Measurements from ENCODE around the gene PRDM12.

The PRDM12 gene

DNA sequence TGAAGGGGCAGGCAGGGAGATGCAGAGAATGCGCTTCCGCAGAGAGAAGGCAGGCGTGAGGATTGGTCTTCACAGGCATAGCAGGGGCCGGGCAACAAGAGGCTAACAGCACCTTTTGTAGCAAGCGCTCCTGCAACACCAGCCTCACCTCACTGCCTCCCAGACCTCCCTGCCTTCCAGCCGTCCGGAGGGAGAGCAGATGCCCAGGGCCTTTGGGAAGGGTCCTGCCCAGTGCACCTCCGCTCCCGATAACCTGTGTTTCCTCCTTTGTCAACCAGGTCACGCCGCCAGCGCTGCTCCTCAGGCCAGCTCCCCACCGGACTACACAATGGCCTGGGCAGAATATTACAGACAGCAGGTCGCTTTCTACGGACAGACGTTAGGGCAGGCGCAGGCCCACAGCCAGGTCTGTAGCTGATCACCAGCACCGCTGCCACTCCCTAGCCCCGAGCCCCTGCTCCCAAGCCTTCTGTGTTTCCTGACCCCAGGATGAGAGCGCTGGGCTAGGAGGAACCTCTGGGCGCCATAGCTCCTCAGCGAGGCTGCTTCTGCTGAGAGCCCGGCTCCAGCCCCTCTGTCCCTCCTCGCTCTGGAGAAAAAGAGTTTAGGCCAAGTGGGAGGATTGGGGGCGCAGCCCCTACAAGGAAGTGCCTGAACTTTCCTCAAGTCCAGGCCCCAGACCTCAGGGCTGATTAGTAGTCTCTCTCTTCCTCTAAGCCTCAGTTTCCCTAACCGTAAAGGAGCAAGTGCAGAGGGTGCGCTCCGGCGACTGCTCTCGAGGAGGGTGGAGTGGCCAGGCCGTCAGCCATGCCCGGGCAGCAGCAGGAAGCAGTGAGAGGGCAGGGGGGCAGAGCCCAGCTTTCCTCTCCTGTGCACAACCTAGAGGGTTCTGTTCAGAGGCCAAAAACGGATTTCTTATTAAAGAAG lies 28.4 kb upstream of the PRDM12 start:
- ChIA-PET CTCF (interaction anchor here (0.6 kb wide), 2 partner anchors 104 to 380 kb away, joined by 4 read pairs; no protein-coding TSS in a partner anchor), POLR2A (ENCODE audit: low non-redundant PET) (no interaction called here)
- TF ChIP-seq, protein P1, sequence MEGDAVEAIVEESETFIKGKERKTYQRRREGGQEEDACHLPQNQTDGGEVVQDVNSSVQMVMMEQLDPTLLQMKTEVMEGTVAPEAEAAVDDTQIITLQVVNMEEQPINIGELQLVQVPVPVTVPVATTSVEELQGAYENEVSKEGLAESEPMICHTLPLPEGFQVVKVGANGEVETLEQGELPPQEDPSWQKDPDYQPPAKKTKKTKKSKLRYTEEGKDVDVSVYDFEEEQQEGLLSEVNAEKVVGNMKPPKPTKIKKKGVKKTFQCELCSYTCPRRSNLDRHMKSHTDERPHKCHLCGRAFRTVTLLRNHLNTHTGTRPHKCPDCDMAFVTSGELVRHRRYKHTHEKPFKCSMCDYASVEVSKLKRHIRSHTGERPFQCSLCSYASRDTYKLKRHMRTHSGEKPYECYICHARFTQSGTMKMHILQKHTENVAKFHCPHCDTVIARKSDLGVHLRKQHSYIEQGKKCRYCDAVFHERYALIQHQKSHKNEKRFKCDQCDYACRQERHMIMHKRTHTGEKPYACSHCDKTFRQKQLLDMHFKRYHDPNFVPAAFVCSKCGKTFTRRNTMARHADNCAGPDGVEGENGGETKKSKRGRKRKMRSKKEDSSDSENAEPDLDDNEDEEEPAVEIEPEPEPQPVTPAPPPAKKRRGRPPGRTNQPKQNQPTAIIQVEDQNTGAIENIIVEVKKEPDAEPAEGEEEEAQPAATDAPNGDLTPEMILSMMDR (conservative IDR thresholded peaks at IDR 0.05; ENCODE audit: low read depth) = no peak
- no peak for DNase-seq (ENCODE audit: low spot score)
- peak overlapping the region; percentile 26 for H3K27ac ChIP-seq

DNA sequence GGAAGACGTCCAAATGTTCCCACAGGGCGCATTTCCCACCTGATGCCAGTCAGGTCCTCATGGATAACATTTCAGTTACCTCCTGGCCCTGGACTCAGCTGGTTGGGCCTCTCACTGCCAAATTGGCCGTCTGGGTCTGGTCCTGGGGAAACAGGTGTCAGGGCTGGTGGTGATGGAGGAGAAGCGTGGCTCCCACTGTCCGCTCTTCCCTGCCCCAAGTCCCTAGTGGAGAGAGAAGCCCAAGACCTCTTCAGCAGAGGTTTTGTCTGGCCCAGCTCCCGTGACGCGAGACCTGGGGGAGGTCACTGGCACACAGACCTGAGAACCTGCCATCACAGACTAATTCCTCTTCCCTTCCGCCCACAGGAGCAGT lies 27.8 kb upstream of the PRDM12 start:
- no peak for DNase-seq (ENCODE audit: low spot score)
- CTCF ChIA-PET = interaction anchor here (0.7 kb wide), 1 partner anchor 29 kb away, joined by 3 read pairs; no protein-coding TSS in a partner anchor
- TF ChIP-seq, protein P1 (conservative IDR thresholded peaks at IDR 0.05; ENCODE audit: low read depth) = no peak
- H3K27ac ChIP-seq = peak overlapping the region; percentile 26
- POLR2A ChIA-PET (ENCODE audit: low non-redundant PET) = no interaction called here

DNA sequence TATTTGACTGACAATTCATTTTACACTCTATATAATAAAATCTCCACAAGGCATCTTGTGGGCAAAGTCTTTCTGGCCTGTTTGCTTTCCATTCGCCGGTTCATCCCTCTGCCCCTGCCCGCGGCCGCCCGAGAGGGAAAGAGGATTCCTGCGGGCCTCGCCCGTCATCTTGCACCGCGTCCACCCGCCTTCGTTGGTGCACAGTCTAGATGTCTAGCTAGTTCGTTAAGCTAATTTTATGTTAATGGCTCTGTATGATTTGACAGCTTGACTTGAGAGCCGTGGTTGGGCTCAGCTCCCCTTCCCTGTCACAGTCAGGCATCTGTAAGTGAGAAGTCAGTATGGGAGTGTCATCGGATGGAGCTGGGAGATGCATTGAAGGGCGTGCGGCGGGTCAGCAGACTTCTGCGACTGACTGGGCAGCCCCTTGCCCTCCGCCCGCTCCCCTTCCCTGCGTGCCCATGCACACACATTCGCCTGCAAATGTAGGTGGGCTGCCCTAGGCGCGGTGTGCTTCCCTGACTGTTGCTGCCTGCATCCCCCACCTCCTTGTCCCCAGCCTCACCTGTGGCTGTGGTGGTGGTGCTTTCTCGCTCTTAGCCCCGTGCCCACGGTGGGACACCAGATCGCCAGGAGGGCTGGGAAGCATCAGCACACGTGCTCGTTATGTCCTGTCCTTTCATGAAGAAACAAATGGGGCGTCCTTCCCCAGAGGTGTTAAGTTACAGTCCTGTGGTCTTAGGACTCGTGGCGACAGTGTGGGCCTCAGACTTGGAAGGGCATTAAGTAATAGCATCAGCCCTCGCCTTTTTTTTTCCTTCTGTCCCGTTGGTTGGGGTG lies 25.9 kb upstream of the PRDM12 start:
- ChIA-PET CTCF (no interaction called here), POLR2A (ENCODE audit: low non-redundant PET) (no interaction called here)
- DNase-seq (ENCODE audit: low spot score) = no peak
- H3K27ac ChIP-seq = no peak overlapping the region
- TF ChIP-seq, protein P1 (conservative IDR thresholded peaks at IDR 0.05; ENCODE audit: low read depth) = no peak

DNA sequence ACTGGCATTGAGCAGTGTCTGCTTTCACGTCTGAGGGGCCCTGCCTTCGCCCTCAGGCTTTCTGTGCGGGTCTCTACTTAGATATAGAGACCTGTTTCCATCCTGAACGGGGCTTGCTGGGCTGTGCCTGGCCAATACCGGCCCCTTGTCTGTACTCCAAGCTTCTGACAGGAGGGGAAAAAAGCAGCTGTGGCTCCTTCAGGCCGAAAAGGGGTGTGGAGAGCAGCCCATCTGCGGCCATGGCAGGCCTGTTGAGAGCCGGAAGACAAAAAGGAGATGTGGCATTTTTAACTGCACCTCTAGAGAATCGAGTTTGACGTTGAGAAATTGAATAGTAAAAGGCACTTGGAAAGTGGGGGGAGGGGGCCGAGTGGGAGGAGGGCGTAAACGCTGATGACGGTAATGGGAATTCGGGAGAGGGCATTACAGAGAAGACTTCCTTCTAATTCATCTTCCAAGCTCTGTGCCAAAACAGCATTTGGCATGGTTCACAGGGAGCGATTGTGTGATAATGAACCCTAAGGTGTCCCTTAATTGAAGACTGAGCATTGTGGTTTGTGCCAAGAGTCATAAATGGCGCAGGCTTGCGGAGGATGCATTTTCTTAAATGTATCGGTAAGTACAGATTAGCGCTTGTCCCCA lies 25.1 kb upstream of the PRDM12 start:
- CTCF ChIA-PET = no interaction called here
- TF ChIP-seq, protein P1 (conservative IDR thresholded peaks at IDR 0.05; ENCODE audit: low read depth) = no peak
- no peak for DNase-seq (ENCODE audit: low spot score)
- H3K27ac ChIP-seq = no peak overlapping the region
- POLR2A ChIA-PET (ENCODE audit: low non-redundant PET) = no interaction called here

DNA sequence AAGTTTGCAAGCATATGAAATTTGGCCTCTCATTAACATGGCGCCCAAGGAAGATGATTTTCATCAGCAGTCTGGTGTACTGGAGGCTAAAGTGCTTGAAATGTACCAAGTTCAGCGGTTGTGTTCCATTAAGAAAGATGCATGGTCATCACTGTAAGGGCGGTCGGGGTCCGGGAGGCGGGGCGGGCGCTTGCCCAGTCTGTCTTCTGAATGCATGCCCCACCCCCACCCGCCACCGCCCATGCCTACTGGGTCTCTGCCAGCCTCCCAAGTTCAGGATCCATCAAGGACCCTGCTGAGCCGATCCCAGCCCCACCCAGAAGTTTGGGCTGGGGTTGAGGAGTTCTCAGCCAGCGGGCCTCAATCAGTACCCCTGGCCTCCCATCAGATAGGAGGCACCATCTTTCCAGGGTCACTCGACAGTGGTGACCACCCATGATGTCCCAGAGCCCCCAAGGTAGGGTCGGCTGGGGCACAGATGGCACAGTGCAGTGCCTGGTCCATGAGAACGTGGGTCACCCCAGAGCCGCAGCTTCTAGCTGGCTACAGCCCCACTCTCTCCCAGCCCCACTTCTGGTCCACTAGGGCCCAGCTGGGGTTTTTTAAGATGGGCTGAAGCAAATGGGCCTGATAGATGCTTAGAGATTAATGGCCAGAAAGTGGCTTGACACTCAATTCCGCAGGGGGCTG lies 24.4 kb upstream of the PRDM12 start:
- ChIA-PET CTCF (no interaction called here), POLR2A (ENCODE audit: low non-redundant PET) (no interaction called here)
- DNase-seq (ENCODE audit: low spot score) = no peak
- H3K27ac ChIP-seq = no peak overlapping the region
- TF ChIP-seq, protein P1 (conservative IDR thresholded peaks at IDR 0.05; ENCODE audit: low read depth) = no peak

DNA sequence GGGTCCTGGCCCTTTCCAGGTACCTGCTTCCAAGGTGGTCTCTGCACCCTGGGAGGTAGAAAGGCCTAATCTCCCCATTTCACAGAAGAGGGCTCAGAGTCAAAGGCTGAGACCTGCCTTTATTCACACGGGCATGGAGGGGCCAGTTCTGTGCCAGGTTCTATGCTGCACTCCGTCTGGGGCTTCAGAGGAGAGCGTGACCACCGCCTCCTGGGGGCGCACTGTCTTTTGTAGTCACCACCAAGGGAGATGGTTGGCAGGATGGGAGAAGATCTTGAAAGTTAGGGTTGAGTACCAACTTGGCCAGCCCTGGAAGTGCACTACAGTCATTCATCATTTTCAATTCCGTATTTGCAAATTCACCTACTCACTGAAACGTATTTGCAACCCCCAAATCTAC lies 23.7 kb upstream of the PRDM12 start:
- POLR2A ChIA-PET (ENCODE audit: low non-redundant PET) = no interaction called here
- no peak for DNase-seq (ENCODE audit: low spot score)
- CTCF ChIA-PET = no interaction called here
- no peak overlapping the region for H3K27ac ChIP-seq
- TF ChIP-seq, protein P1 (conservative IDR thresholded peaks at IDR 0.05; ENCODE audit: low read depth) = no peak
